ENCODE data around the gene FCHSD2.
"Not testable (repeated sequence)": the region's sequence is repeated elsewhere in the genome, so short reads cannot be mapped to it uniquely, and the experiment has no call there.

Gene FCHSD2

DNA sequence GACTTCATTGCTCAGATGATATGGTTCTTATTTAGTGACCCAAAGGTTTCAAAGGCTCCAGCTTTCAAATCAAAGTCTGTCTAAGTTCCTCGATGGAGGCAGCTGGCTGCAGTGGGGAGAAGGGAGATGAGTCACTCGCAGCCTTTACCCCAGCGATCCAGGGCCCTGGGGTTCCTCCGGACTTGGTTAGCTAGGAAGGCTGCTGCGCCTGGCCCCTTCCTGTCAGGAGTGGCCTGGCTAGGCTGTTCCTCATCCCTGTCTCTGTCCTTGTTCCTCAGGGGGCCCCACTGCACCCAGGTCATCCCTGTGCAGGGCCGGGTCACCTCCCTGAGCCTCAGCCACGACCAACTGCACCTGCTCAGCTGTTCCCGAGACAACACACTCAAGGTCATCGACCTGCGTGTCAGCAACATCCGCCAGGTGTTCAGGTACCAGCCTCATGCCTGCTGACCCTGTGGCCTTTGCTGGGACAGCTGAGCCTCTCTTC, 314.0 kb downstream of the FCHSD2 start:
- TF ChIP-seq, protein P1, sequence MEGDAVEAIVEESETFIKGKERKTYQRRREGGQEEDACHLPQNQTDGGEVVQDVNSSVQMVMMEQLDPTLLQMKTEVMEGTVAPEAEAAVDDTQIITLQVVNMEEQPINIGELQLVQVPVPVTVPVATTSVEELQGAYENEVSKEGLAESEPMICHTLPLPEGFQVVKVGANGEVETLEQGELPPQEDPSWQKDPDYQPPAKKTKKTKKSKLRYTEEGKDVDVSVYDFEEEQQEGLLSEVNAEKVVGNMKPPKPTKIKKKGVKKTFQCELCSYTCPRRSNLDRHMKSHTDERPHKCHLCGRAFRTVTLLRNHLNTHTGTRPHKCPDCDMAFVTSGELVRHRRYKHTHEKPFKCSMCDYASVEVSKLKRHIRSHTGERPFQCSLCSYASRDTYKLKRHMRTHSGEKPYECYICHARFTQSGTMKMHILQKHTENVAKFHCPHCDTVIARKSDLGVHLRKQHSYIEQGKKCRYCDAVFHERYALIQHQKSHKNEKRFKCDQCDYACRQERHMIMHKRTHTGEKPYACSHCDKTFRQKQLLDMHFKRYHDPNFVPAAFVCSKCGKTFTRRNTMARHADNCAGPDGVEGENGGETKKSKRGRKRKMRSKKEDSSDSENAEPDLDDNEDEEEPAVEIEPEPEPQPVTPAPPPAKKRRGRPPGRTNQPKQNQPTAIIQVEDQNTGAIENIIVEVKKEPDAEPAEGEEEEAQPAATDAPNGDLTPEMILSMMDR (IDR thresholded peaks at IDR 0.05; ENCODE audit: low read depth, low read length, missing control alignments): no peak
- no peak for DNase-seq (ENCODE audit: low read depth)
- in situ Hi-C loops (cut with HindIII; ENCODE audit: low sequenced_read_pairs): no loop called here
- no peak overlapping the region for H3K4me3 ChIP-seq (ENCODE audit: low read depth, low read length)

DNA sequence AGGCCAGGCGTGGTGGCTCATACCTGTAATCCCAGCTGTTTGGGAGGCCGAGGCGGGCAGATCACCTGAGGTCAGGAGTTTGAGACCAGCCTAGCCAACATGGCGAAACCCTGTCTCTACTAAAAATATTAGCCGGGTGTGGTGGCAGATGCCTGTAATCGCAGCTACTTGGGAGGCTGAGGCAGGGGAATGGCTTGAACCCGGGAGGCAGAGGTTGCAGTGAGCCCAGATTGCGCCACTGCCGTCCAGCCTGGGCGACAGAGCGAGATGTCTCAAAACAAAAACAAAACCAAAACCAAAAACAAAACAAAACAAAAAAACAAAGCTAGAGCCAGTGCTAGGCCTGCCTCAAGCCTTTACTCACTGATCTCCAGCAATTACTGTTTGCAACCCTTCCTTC, 314.5 kb downstream of the FCHSD2 start:
- in situ Hi-C loops (cut with HindIII; ENCODE audit: low sequenced_read_pairs): not testable (repeated sequence)

DNA sequence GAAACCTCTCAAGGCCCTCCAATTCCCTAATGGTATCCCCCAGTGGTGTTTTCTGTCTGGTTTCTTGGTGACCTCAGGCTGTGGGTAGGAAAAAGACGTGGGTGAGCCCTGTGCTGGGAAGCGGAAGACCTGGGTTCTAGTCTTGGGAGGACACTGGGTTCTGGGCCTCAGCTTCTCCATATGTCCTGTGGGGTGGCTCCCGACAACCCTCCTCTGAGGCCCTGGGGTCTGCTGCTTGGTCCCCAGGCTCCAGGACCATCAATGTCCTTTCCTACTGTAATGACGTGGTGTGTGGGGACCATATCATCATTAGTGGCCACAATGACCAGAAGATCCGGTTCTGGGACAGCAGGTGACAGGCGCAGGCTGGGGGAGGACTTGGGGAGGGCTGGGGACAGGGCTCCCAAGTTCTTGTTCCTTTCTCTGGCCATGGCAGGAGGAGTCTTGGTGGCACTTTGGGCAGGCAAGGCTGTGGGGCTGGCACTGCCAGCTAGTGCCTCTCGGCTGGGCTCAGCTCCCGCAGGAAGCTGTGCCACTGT, 315.1 kb downstream of the FCHSD2 start:
- DNase-seq (ENCODE audit: low read depth): no peak
- in situ Hi-C loops (cut with HindIII; ENCODE audit: low sequenced_read_pairs): no loop called here
- TF ChIP-seq, protein P1 (IDR thresholded peaks at IDR 0.05; ENCODE audit: low read depth, low read length, missing control alignments): no peak
- H3K4me3 ChIP-seq (ENCODE audit: low read depth, low read length): no peak overlapping the region

More for the DNA sequence above, 314.5 kb downstream of the FCHSD2 start:
- H3K4me3 ChIP-seq (ENCODE audit: low read depth, low read length); DNase-seq (ENCODE audit: low read depth): not testable (repeated sequence)

DNA sequence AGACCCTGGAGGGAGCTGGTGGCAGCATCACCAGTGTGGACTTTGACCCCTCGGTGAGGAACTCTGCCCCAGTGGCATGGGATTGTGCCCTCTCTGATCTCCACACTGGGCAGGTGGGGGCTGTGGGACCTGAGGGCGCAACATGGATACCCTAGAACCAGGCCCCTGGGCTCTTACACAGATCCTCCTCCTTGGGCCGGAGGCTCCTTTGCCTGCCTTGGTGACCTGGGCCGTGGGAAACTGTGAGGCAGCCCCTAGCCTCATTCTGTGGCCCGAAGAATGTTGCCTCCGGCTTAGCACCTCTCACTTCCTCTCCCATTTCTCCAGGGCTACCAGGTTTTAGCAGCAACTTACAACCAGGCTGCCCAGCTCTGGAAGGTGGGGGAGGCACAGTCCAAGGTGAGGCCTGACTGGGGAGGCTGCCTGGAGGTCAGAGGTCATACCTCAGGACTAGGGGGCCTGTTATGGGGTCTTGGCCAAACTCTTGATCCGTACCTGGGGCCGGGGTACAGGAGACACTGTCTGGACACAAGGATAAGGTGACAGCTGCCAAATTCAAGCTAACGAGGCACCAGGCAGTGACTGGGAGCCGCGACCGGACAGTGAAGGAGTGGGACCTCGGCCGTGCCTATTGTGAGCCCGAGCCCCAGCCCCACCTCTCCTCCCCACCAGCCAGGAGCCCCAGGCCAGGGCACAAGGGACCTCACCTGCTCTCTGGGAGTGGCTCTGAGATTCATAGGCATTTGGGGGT, 315.8 kb downstream of the FCHSD2 start:
- in situ Hi-C loops (cut with HindIII; ENCODE audit: low sequenced_read_pairs): no loop called here
- TF ChIP-seq, protein P1 (IDR thresholded peaks at IDR 0.05; ENCODE audit: low read depth, low read length, missing control alignments): no peak
- no peak for DNase-seq (ENCODE audit: low read depth)
- no peak overlapping the region for H3K4me3 ChIP-seq (ENCODE audit: low read depth, low read length)

DNA sequence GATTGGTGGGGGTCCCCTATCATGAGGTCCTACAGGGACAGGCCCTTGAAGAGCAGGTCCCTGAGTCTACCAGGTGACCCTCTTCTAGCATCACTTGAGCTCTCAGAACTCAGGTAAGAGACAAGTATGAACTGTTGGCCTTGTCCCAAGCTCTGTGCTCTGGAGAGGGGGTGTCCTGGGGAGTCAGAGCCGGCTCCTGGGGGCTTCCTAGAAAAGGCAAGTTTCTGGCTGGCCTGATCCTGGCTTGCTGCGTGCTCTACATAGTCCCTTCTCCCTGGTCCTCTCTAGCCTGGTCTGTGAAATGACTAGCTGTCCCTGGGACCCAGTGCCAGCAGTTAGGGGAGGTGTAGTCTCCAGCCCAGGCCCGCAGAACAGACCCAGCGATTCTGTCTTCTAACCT, 316.5 kb downstream of the FCHSD2 start:
- no peak overlapping the region for H3K4me3 ChIP-seq (ENCODE audit: low read depth, low read length)
- in situ Hi-C loops (cut with HindIII; ENCODE audit: low sequenced_read_pairs): no loop called here
- DNase-seq (ENCODE audit: low read depth): no peak
- TF ChIP-seq, protein P1 (IDR thresholded peaks at IDR 0.05; ENCODE audit: low read depth, low read length, missing control alignments): no peak

DNA sequence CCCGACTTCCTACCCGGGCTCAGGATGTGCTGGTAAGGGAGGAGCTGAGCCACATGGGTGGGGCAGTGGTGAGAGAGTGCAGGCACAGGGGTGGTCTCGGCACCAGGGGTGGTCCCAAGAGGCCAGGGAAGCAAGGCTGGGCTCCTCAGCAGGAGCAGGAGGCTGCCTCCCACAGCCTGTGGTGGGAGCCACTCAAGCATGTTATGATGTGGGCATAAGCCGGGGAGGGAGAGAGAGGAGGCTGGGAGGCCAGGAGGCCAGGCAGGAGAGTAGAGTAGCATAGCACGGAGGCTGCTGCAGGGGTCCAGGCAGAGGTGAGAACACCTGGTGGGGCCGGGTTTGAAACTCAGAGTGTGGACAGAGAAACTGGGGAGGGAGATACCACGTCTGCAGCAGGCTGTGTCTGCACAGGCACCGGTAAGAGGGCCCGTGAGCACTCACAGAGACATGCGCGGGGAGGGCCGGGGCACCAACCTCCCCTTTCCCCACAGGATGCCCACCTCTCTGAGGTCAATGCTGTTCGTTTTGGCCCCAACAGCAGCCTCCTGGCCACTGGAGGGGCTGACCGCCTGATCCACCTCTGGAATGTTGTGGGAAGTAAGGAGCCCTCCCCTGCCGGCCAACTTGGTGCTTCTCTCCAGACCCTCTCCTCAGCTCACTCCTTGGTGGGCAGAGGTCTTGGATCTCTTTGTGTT, 317.2 kb downstream of the FCHSD2 start:
- in situ Hi-C loops (cut with HindIII; ENCODE audit: low sequenced_read_pairs): no loop called here
- TF ChIP-seq, protein P1 (IDR thresholded peaks at IDR 0.05; ENCODE audit: low read depth, low read length, missing control alignments): no peak
- H3K4me3 ChIP-seq (ENCODE audit: low read depth, low read length): no peak overlapping the region
- DNase-seq (ENCODE audit: low read depth): no peak

DNA sequence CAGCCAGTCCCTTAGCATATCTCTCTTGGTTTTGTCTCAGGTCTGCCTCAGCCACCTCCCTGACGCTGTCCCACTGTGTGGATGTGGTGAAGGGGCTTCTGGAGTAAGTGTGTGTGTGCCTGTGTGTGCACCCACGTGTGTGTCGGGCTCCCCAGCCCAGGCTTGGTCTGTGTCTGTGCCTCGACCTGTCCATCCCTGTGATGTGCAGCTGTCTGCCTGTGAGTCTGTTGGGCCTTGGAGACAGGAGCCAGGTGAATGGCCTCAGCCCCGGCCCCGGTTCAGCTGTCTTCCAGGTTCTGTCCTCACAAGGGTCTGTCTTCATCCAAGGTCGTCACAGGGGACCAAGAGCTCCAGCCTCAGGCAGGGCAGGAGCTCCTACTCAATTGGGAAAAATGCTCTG, 318.1 kb downstream of the FCHSD2 start:
- in situ Hi-C loops (cut with HindIII; ENCODE audit: low sequenced_read_pairs): no loop called here
- H3K4me3 ChIP-seq (ENCODE audit: low read depth, low read length): no peak overlapping the region
- TF ChIP-seq, protein P1 (IDR thresholded peaks at IDR 0.05; ENCODE audit: low read depth, low read length, missing control alignments): no peak
- DNase-seq (ENCODE audit: low read depth): no peak

Data from astrocyte of the cerebellum (primary cell).